GM10266 (cell line): ENCODE data around the gene TCF4.

Experiments used
- DNase-seq: peaks from one replicate; pipeline ENCODE4 v3.0.0; 2012; ENCODE audit errors: extremely low spot score
- CTCF ChIP-seq: IDR thresholded peaks from 2 replicates; pipeline ENCODE4 v1.5.1; 2012; ENCODE audit warnings: mild to moderate bottlenecking, low read depth; ENCODE audit not compliant: control insufficient read depth, insufficient read depth; ENCODE audit errors: missing control alignments

Gene TCF4

GRCh38 chr18:55625901-55626300 is 37.9 kb upstream of the TCF4 start:
- no peak for TF ChIP-seq CTCF
- DNase-seq = no peak

GRCh38 chr18:55623626-55624025 is 35.6 kb upstream of the TCF4 start:
- TF ChIP-seq CTCF = no peak
- DNase-seq = no peak

- no peak for TF ChIP-seq CTCF
- DNase-seq = no peak
Observed at GRCh38 chr18:55610506-55610905, 22.5 kb upstream of the TCF4 start.

- DNase-seq = no peak
- no peak for TF ChIP-seq CTCF
Observed at GRCh38 chr18:55609160-55609825, 21.3 kb upstream of the TCF4 start.

- DNase-seq = no peak
- no peak for TF ChIP-seq CTCF
Observed at GRCh38 chr18:55608497-55608896, 20.5 kb upstream of the TCF4 start.

- TF ChIP-seq CTCF = no peak
- DNase-seq = no peak
Observed at GRCh38 chr18:55607773-55608172, 19.8 kb upstream of the TCF4 start.

GRCh38 chr18:55605733-55606338 is 17.8 kb upstream of the TCF4 start:
- peak; percentile 27 for DNase-seq
- TF ChIP-seq CTCF = no peak
